Mesodermal cell (in vitro differentiated cells): ENCODE results near the gene PRDM16.
"Not testable (repeated sequence)": the region's sequence is repeated elsewhere in the genome, so short reads cannot be mapped to it uniquely, and the experiment has no call there.

ENCODE experiments used
- H3K27ac ChIP-seq: 2 replicates; pipeline ENCODE4 v1.7.0; 2013; ENCODE audit warnings: mild to moderate bottlenecking, low read depth, low read length, moderate library complexity; ENCODE audit not compliant: severe bottlenecking
- H3K36me3 ChIP-seq: 2 replicates; pipeline ENCODE4 v1.7.1; 2013; ENCODE audit warnings: mild to moderate bottlenecking, low read length, moderate library complexity; ENCODE audit not compliant: control insufficient read depth, insufficient read depth
- H3K4me1 ChIP-seq: one replicate; pipeline ENCODE4 v1.7.1; 2013; ENCODE audit warnings: mild to moderate bottlenecking, low read length; ENCODE audit not compliant: insufficient read depth, control insufficient read depth, poor library complexity, severe bottlenecking
- H3K4me3 ChIP-seq: 2 replicates; pipeline ENCODE4 v1.7.0; 2013; ENCODE audit warnings: low read length, control low read depth, mild to moderate bottlenecking; ENCODE audit not compliant: insufficient read depth, poor library complexity, severe bottlenecking; ENCODE audit errors: extremely low read depth
- H3K9me3 ChIP-seq: 2 replicates; pipeline ENCODE4 v1.7.1; 2013; ENCODE audit warnings: mild to moderate bottlenecking, low read length, moderate library complexity; ENCODE audit not compliant: control insufficient read depth
- WGBS, 2 experiments: methylation state at CpG; one replicate each; pipeline ENCODE4 v1.1.5; 2013; ENCODE audit warnings: missing lambda C conversion rate in 2 of 2; ENCODE audit not compliant: insufficient coverage in 2 of 2; 5-methylcytosine and 5-hydroxymethylcytosine counted together

Gene PRDM16

DNA sequence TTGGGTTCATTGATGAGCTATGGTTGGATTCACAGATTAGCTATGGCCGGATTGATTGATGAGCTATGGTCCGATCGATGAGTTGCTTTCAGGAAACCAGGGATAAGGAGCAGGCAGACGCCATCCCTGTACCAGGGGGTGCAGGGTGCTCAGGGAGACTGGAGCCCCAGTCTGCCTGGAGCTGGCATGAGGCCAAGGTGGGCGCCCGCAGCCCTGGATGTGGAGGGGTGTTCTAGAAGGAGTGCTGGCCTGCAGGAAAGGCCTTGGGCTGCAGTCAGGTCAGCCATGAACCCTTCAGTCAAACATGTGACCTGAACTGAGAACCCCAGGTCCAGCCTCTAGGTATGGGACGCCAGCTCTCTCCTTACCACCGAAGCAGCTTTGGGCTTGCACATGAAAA is 212.7 kb downstream of the PRDM16 start:
- Histone ChIP-seq H3K36me3 (no peaks in the 10 kb centered on the region), H3K4me1 (no peaks in the 10 kb centered on the region), H3K27ac (no peak overlapping the region), H3K9me3 (no peaks in the 10 kb centered on the region), H3K4me3 (no peak overlapping the region)
- 94 to 98% methylated on average over 7 to 8 of the region's 8 CpGs for WGBS, 2 experiments

DNA sequence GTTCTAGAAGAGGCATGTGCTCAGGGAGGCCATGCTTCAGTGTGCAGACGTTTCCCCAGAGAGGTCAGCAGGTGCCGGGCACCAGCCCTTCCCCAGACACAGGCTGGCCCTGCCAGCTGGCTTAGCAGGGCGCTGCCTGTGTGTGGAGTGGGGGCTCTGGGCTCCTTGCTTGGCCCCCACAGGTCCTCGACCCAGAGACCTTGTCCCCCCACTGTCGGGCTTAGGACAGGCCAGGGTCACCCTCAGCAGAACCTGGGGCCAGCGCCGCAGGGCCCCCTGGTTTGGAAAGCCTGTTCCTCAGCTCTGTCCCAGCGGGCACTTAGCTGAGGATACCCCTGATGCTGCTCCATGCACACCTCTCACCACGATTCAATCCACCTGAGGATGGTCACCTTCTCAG is 213.2 kb downstream of the PRDM16 start:
- H3K36me3 ChIP-seq: no peaks in the 10 kb centered on the region
- 85% methylated on average over 5 to 7 of the region's 9 CpGs for WGBS, 2 experiments
- H3K4me3 ChIP-seq: no peak overlapping the region
- H3K4me1 ChIP-seq: no peaks in the 10 kb centered on the region
- H3K9me3 ChIP-seq: no peaks in the 10 kb centered on the region
- no peak overlapping the region for H3K27ac ChIP-seq

DNA sequence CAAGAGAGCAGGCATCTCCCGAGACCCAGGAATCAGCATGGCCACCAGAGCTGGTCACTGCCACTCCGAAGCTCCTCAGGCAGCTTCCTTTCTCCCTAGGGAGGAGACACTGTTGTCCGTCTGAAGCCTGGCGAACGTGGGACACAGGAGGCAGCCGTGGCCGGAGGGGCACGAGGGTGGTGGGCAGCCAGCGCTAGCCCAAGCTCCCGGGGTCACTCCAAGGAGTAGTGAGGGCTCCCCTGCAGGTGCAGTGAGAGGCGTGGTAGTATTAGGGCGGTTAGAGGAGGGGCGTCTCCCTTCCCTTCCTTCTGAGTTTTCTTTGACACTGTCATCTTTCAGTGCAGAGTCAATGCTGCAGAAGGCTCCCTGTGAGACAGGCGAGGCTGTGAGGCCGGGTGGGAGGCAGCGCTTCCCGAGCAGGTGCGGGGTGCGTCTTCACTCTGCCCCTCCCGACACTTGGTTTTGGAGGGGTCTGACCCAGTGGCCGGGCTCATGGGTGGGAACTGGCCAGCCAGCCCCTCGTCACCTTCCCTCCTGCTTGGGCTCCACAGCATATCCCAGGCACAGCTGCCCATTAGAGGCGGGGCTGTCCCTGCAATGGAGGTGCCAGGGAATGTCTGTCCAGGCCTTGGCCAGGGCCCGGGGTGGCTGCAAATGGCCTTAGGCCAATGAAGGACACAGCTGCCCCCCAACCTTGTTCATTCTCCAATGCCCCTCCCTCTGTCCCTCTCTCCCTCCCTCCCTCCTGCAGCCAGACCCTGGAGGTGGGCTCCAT is 213.8 kb downstream of the PRDM16 start:
- H3K36me3 ChIP-seq: no peaks in the 10 kb centered on the region
- WGBS, 2 experiments: 89 to 94% methylated on average over 20 to 22 of the region's 24 CpGs

DNA sequence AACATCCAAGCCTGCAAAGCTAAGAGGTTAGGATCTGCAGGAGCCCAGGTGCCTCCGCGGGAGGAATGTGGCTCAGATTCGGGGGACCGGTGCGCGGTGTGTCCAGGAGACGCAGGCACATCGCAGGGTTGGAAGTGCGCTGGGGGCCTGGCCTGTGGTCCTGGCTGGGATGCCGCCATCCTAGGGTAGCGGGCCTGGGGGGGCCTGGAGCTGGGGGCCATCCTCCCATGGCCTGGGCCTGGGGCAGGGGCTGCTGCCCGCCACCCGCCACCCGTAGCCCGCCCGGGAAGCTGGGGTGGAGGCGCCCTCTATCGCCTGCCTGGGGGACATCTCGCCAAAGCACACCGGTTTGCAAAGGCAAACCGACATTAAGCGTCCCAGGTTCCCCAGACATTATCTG is 214.8 kb downstream of the PRDM16 start:
- H3K9me3 ChIP-seq: no peaks in the 10 kb centered on the region
- WGBS, 2 experiments: 48 to 49% methylated on average over 20 to 22 of the region's 22 CpGs
- H3K4me1 ChIP-seq: no peaks in the 10 kb centered on the region
- H3K4me3 ChIP-seq: no peak overlapping the region
- no peak overlapping the region for H3K27ac ChIP-seq
- no peaks in the 10 kb centered on the region for H3K36me3 ChIP-seq

More for the DNA sequence above, 213.8 kb downstream of the PRDM16 start:
- Histone ChIP-seq H3K4me3 (no peak overlapping the region), H3K9me3 (no peaks in the 10 kb centered on the region), H3K27ac (no peak overlapping the region), H3K4me1 (no peaks in the 10 kb centered on the region)

DNA sequence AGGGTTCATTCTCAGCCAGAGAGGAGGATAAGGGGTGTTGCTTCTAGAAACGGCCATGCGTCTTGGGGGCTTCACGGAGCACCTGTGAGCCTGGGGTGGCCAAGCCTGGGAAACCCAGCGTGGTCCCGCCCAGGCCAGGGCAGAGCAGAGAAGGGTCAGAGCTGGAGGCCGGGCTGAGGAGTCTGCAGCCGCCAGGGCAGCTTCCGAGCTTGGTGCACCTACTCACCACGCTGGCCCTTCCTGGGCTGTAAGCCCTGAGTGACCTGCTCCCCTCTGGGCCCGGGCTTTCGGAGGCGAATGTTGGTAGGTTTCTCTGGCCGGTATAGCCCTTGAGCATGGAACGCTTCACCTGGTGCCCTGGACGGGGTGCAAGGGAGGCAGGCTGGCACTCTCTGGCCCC is 215.7 kb downstream of the PRDM16 start:
- Histone ChIP-seq H3K36me3 (no peaks in the 10 kb centered on the region), H3K4me1 (no peaks in the 10 kb centered on the region), H3K9me3 (no peaks in the 10 kb centered on the region), H3K4me3 (no peak overlapping the region), H3K27ac (no peak overlapping the region)
- WGBS, 2 experiments: 90 to 92% methylated on average over 15 of the region's 15 CpGs

DNA sequence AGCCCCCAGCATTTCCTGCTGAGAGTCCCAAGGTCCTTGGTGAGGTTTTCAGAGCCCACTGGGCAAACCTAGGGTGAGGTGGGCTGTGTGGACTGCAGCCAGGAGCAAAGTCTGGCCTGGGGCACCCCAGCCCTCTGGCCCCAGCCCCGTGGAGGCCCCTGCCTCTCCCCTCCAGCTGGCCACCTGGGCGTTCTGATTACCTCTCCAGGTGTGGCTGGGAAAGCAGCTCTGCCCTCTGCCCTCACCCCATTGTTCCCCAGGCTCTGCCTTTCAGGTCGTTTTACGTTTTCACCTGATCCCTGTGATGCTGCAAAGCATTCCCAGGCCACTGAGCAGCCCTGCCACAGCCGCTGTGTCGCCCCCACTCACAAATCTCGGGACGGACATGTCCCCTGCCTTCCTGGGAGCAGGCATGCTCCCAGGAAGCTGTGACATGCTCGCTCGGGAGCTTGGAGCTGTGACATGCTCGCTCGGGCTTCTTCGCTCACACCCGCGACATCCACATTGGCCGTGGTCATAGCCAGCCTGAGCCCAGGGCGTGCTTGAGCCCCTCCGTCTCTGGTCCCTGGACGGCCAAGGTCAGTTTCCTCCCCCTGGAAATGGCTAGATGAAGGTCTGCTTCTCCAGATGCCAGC is 216.2 kb downstream of the PRDM16 start:
- H3K4me1 ChIP-seq: no peaks in the 10 kb centered on the region
- no peaks in the 10 kb centered on the region for H3K36me3 ChIP-seq
- 87% methylated on average over 19 of the region's 19 CpGs for WGBS, 2 experiments
- H3K9me3 ChIP-seq: no peaks in the 10 kb centered on the region
- no peak overlapping the region for H3K4me3 ChIP-seq
- H3K27ac ChIP-seq: no peak overlapping the region

DNA sequence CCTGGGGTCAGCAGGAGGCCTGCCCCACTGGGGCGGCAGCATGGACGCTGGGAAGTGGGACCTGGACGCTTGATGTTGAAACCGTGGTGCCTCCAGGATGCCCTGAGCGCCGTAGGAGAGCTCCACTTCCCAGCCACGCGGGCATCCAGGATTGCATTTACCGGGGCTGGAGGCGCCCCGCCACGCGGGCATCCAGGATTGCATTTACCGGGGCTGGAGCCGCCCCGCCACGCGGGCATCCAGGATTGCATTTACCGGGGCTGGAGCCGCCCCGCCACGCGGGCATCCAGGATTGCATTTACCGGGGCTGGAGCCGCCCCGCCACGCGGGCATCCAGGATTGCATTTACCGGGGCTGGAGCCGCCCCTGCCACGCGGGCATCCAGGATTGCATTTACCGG is 218.1 kb downstream of the PRDM16 start:
- not testable (repeated sequence) for H3K9me3 ChIP-seq, H3K4me3 ChIP-seq, H3K36me3 ChIP-seq, H3K4me1 ChIP-seq, H3K27ac ChIP-seq
- WGBS, 2 experiments: 84 to 90% methylated on average over 8 to 14 of the region's 33 CpGs

DNA sequence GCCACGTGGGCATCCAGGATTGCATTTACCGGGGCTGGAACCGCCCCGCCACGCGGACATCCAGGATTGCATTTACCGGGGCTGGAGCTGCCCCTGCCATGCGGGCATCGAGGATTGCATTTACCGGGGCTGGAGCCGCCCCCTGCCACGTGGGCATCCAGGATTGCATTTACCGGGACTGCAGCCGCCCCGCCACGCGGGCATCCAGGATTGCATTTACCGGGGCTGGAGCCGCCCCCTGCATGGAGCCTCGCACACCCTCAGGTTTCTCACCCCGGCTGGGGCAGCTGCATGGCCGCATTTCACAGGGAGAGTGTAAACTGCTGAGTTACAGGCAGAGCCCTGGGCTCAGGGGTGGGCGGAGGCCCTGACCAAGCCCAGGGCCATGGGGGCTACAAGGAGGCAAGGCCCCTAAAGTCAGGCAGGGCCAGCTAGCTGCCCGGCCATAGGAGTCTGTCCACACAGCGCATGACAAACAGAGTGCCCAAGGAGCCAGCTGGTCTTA is 218.7 kb downstream of the PRDM16 start:
- H3K36me3 ChIP-seq: no peaks in the 10 kb centered on the region

DNA sequence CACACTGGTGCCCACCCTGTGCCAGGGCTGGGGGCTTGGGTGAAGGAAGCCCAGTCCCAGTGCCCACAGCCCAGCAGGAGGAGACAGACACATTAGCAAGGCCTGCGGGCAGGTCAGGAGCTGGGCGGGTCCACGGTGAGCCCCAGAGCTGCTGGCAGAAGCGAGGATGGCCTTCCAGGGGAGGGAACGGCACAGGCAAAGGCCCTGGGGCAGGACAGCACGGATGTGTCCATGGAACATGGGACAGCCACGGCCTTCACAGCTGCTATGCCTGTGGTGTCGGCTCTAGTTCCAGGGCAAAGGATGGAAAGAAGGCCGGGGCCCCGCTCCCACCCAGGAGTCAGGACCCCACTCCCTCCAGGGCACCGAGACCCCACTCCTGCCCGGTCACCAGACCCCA is 220.5 kb downstream of the PRDM16 start:
- no peaks in the 10 kb centered on the region for H3K36me3 ChIP-seq
- WGBS, 2 experiments: 94% methylated on average over 11 to 12 of the region's 12 CpGs
- H3K4me3 ChIP-seq: no peak overlapping the region
- H3K27ac ChIP-seq: no peak overlapping the region
- no peaks in the 10 kb centered on the region for H3K9me3 ChIP-seq
- H3K4me1 ChIP-seq: no peaks in the 10 kb centered on the region

More for the DNA sequence above, 218.7 kb downstream of the PRDM16 start:
- no peak overlapping the region for H3K27ac ChIP-seq
- H3K4me1 ChIP-seq: no peaks in the 10 kb centered on the region
- H3K9me3 ChIP-seq: no peaks in the 10 kb centered on the region
- H3K4me3 ChIP-seq: no peak overlapping the region
- WGBS, 2 experiments: 89 to 94% methylated on average over 17 to 23 of the region's 25 CpGs

DNA sequence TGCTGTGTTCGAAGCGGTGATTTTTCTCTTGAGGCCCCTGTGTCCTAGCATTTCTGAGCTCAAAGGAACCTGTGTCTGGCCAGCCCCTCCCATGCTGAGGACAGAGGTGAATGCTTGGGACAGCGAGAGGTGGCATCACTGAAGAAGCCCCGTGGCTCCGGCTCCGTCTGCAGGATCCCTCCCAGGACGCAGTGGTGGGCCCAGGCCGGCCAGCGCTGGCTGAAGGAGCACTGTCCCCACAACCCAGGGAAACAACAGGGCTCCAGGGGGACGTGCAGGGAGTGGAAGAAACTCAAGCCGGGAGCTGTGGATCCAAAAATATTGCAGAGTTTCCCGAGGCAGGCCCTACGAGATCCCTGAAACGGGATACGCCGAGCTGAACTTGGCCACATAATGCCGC is 221.4 kb downstream of the PRDM16 start:
- Histone ChIP-seq H3K27ac (no peak overlapping the region), H3K4me3 (no peak overlapping the region), H3K9me3 (no peaks in the 10 kb centered on the region), H3K36me3 (no peaks in the 10 kb centered on the region), H3K4me1 (no peaks in the 10 kb centered on the region)
- WGBS, 2 experiments: 93 to 94% methylated on average over 17 of the region's 17 CpGs

DNA sequence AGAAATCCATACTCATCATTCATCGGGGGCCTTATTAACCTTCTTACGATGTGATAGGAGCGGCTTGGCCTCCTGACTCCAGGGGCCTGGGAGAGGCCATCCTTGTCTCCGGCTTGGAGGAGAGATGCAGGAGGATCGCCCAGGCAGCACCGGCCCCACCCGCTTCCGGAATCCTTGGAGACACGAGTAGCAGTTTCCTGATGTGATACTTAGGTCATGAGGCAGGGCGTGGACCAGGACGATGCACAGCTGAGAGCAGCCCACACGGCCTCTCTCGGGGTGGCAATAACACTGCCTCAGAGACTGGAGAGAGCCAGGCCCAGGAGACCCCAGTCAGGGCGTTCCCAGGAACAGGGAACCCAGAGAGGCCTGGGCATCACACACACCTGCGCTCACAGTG is 221.9 kb downstream of the PRDM16 start:
- H3K36me3 ChIP-seq: no peaks in the 10 kb centered on the region
- no peak overlapping the region for H3K27ac ChIP-seq
- H3K4me3 ChIP-seq: no peak overlapping the region
- H3K4me1 ChIP-seq: no peaks in the 10 kb centered on the region
- no peaks in the 10 kb centered on the region for H3K9me3 ChIP-seq
- WGBS, 2 experiments: 92% methylated on average over 14 to 15 of the region's 15 CpGs
